OCI-LY3 (cell line): Measurements from ENCODE around the gene GALNT10.

ENCODE experiments used
- H2AFZ ChIP-seq: fragments of 200-600, 300-600 bp; shearing (Covaris generic); 2 replicates; pipeline ENCODE4 v1.6.0; 2014; ENCODE audit warnings: antibody characterized with exemption, low read depth, low read length
- H3K27ac ChIP-seq: fragments of 200-600, 300-600 bp; sonication (generic); 2 replicates; pipeline ENCODE4 v1.5.1; 2014; ENCODE audit warnings: mild to moderate bottlenecking, low read length, moderate library complexity, mixed read lengths
- H3K27me3 ChIP-seq: fragments of 200-600, 300-600 bp; sonication (generic); 2 replicates; pipeline ENCODE4 v1.6.1; 2014; ENCODE audit warnings: low read depth, low read length, mixed read lengths
- H3K36me3 ChIP-seq: fragments of 200-600, 300-600 bp; sonication (generic); replicated peaks from 2 replicates; pipeline ENCODE3; 2014; ENCODE audit warnings: low read depth, low read length, mixed read lengths
- H3K4me1 ChIP-seq: fragments of 300-600, 200-600 bp; sonication (generic); 2 replicates; pipeline ENCODE4 v1.6.1; 2014; ENCODE audit warnings: low read length, mixed read lengths
- H3K4me2 ChIP-seq: fragments of 200-600, 300-600 bp; sonication (generic); 2 replicates; pipeline ENCODE4 v1.6.1; 2014; ENCODE audit warnings: low read length, mixed read lengths
- H3K4me3 ChIP-seq: fragments of 300-600, 200-600 bp; sonication (generic); 2 replicates; pipeline ENCODE4 v1.5.1; 2014; ENCODE audit warnings: antibody characterized with exemption, mild to moderate bottlenecking, low read length, moderate library complexity
- H3K79me2 ChIP-seq: fragments of 300-600, 200-600 bp; shearing (Covaris generic); 2 replicates; pipeline ENCODE4 v1.6.1; 2014; ENCODE audit warnings: mild to moderate bottlenecking, low read length, mixed read lengths
- H3K9ac ChIP-seq: fragments of 300-600, 200-600 bp; shearing (Covaris generic); 2 replicates; pipeline ENCODE4 v1.6.0; 2014; ENCODE audit warnings: mild to moderate bottlenecking, low read length, moderate library complexity
- H3K9me3 ChIP-seq: fragments of 200-600, 300-600 bp; shearing (Covaris generic); 2 replicates; pipeline ENCODE4 v1.6.1; 2014; ENCODE audit warnings: low read length, mixed read lengths; ENCODE audit not compliant: insufficient read depth
- H4K20me1 ChIP-seq: fragments of 200-600, 300-600 bp; sonication (generic); 2 replicates; pipeline ENCODE4 v1.6.1; 2016; ENCODE audit warnings: low read length, mixed read lengths; ENCODE audit not compliant: insufficient read depth
- EZH2phosphoT487 ChIP-seq: fragments of 200-600 bp; shearing (Covaris generic); IDR thresholded peaks from 2 replicates; pipeline ENCODE4 v1.6.1; 2018; ENCODE audit warnings: antibody characterized with exemption, mixed run types, low read depth
- TF ChIP-seq, protein P1 (sequence below): fragments of 200-600, 300-600 bp; sonication (generic); IDR thresholded peaks from 2 replicates; pipeline ENCODE4 v1.5.1; 2014; ENCODE audit warnings: antibody characterized with exemption, low read length, low read depth

Gene GALNT10

DNA sequence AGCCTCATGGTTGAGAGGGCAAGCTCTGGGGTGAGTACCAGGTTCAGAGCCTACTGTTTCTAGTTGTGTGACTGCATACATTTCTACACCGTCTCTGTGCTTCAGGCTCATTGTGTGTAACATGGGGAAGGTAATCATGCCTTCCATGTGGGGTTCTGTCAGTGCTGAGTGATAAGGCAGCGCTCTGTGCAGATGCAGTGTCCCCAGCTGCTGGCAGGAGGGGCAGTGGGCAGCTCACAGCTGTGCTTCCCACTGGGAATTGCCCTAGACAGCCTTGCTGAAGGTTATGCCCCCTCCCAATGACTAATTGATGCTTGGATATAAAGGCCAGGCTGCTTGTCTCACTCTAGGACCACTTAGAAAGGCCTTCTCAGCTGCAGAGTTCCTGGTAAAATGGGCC is 133.5 kb downstream of the GALNT10 start:
- Histone ChIP-seq H3K79me2 (no peaks in the 10 kb centered on the region), H3K4me3 (no peak overlapping the region), H3K27ac (no peak overlapping the region), H3K36me3 (no peaks in the 10 kb centered on the region), H3K4me1 (no peaks in the 10 kb centered on the region), H4K20me1 (no peaks in the 10 kb centered on the region), H3K4me2 (no peak overlapping the region), H3K27me3 (no peaks in the 10 kb centered on the region), H3K9me3 (no peaks in the 10 kb centered on the region), H2AFZ (no peak overlapping the region), H3K9ac (no peak overlapping the region)
- TF ChIP-seq, protein P1, sequence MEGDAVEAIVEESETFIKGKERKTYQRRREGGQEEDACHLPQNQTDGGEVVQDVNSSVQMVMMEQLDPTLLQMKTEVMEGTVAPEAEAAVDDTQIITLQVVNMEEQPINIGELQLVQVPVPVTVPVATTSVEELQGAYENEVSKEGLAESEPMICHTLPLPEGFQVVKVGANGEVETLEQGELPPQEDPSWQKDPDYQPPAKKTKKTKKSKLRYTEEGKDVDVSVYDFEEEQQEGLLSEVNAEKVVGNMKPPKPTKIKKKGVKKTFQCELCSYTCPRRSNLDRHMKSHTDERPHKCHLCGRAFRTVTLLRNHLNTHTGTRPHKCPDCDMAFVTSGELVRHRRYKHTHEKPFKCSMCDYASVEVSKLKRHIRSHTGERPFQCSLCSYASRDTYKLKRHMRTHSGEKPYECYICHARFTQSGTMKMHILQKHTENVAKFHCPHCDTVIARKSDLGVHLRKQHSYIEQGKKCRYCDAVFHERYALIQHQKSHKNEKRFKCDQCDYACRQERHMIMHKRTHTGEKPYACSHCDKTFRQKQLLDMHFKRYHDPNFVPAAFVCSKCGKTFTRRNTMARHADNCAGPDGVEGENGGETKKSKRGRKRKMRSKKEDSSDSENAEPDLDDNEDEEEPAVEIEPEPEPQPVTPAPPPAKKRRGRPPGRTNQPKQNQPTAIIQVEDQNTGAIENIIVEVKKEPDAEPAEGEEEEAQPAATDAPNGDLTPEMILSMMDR, result no peak
- no peak for TF ChIP-seq EZH2phosphoT487

DNA sequence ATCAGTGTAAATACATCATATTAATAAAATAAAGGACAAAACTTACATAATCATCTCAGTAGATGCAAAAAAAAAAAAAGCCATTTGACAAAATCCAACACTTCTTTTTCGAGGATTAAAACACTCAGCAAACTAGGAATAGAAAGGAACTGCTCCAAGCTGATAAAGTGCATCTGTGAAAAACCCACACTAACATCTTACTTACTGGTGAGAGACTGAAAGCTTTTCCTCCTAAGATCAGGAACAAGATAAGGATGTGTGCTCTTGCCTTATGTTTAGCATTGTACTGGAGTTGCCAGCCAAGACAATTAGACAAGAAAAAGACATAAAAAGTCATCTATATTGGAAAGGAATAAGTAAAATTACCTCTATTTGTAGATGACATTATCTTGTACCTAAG is 135.0 kb downstream of the GALNT10 start:
- H4K20me1 ChIP-seq, result no peaks in the 10 kb centered on the region
- H3K79me2 ChIP-seq, result no peaks in the 10 kb centered on the region
- H3K9ac ChIP-seq, result no peak overlapping the region
- H3K36me3 ChIP-seq, result no peaks in the 10 kb centered on the region
- H3K27ac ChIP-seq, result no peak overlapping the region
- no peak overlapping the region for H3K4me2 ChIP-seq
- H3K4me1 ChIP-seq, result no peaks in the 10 kb centered on the region
- no peak overlapping the region for H2AFZ ChIP-seq
- no peaks in the 10 kb centered on the region for H3K27me3 ChIP-seq
- no peaks in the 10 kb centered on the region for H3K9me3 ChIP-seq
- no peak overlapping the region for H3K4me3 ChIP-seq
- TF ChIP-seq, protein P1, result no peak
- no peak for TF ChIP-seq EZH2phosphoT487

DNA sequence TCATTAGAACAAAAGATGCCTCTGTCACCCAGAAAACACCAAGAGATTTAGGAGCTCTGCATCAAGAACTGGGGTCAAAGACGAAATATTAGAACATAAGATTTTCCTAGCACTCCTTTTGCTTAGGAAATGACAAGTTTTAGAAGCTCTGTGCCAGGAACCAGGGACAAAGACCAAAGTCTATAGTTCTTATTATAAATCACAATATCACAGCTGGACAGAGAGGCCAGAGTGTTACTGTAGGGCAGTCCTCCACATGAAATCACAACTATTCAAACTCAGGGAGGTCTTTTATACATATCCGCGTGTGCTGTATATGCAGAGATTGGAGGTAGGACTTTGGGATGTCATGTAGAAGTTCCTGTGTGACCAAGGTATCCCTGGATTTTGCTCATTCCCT is 138.5 kb downstream of the GALNT10 start:
- no peaks in the 10 kb centered on the region for H3K27me3 ChIP-seq
- no peaks in the 10 kb centered on the region for H3K79me2 ChIP-seq
- H3K27ac ChIP-seq, result no peak overlapping the region
- TF ChIP-seq, protein P1, result no peak
- no peak for TF ChIP-seq EZH2phosphoT487
- H2AFZ ChIP-seq, result no peak overlapping the region
- H3K4me3 ChIP-seq, result no peak overlapping the region
- H3K9ac ChIP-seq, result no peak overlapping the region
- H4K20me1 ChIP-seq, result no peaks in the 10 kb centered on the region
- no peaks in the 10 kb centered on the region for H3K9me3 ChIP-seq
- no peaks in the 10 kb centered on the region for H3K4me1 ChIP-seq
- H3K4me2 ChIP-seq, result no peak overlapping the region
- no peaks in the 10 kb centered on the region for H3K36me3 ChIP-seq

DNA sequence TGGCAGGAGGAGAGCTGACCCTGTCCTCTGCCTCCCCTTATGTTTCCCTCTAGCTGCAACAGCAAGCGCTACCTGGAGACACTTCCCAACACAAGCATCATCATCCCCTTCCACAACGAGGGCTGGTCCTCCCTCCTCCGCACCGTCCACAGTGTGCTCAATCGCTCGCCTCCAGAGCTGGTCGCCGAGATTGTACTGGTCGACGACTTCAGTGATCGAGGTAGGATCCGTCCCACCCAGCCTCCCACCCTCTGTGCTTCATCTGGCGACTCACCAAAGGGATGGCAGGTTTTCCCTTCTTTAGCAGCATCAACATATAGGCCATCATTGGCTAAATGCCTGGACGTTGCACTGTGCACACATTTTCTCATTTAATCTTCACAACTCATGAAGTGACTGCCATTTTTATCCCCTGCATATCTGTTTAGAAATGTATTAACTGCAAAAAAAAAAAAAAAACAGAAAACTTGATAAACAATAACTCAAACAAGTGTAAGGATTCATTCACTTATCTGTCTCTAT is 139.0 kb downstream of the GALNT10 start:
- H3K27me3 ChIP-seq, result no peaks in the 10 kb centered on the region
- no peak overlapping the region for H3K9ac ChIP-seq
- H3K4me2 ChIP-seq, result no peak overlapping the region
- no peaks in the 10 kb centered on the region for H3K79me2 ChIP-seq
- H3K9me3 ChIP-seq, result no peaks in the 10 kb centered on the region
- no peaks in the 10 kb centered on the region for H4K20me1 ChIP-seq
- no peaks in the 10 kb centered on the region for H3K36me3 ChIP-seq
- no peak overlapping the region for H3K4me3 ChIP-seq
- no peak for TF ChIP-seq EZH2phosphoT487
- TF ChIP-seq, protein P1, result no peak
- no peak overlapping the region for H3K27ac ChIP-seq
- no peaks in the 10 kb centered on the region for H3K4me1 ChIP-seq
- no peak overlapping the region for H2AFZ ChIP-seq
